ENCODE results near the gene TNFAIP8L3.

Gene TNFAIP8L3

DNA sequence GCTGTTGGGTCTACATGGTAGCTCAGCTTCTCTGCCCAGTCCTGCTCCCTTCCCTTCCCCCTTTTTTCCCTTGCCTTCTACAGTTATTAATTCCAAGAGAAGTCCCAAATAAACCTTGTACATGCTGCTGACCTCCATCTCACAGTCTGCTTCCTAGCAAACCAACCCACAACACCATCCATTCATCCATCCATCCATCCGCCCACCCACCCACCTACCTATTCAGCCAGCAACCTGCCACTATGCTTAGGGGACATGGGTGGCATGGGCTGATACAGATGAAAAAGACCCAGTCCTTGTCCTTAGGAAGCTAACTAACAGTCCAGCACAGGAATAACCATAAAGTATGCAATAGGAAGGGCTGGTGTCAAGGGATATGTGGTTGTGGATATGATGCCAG is 5.7 kb downstream of the TNFAIP8L3 start:
- no peak for DNase-seq

DNA sequence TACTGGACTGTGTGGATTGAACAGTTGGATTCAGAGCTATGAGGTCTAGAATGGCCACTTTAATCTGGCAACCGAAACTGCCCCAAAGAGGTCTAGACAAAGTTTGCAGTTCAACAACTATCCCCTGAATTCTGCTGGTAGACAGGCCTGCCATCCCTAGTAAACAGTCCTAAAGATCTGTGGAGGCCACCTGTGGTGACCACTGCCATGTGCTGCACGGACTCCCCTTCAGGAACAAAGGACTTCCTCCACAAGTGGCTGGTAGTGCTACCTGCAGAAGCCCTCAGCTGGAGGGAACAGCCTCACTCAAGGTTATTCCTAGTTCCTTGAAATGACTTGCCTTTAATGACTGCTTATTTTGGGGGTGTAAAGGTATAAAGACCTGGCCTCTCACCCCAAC is 6.1 kb downstream of the TNFAIP8L3 start:
- DNase-seq: no peak

DNA sequence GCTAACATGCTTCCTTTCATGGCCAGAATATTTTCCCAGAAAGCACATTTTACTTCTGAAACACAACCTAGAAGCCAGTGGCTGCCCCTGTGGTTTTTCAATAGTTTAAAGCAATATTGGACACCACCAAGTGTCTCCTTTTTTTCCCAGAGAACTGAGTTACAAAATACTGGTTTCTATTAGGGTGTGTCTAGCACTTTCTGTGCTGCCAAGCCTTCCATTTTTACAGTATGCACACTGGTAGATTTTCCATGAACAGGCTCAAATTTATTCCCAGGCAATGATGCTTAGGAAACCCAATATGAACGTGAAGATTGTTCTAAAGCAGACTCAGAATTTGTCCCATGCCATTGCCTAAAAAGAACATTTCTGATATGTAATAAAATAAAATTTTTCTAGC is 7.2 kb downstream of the TNFAIP8L3 start:
- DNase-seq: no peak

DNA sequence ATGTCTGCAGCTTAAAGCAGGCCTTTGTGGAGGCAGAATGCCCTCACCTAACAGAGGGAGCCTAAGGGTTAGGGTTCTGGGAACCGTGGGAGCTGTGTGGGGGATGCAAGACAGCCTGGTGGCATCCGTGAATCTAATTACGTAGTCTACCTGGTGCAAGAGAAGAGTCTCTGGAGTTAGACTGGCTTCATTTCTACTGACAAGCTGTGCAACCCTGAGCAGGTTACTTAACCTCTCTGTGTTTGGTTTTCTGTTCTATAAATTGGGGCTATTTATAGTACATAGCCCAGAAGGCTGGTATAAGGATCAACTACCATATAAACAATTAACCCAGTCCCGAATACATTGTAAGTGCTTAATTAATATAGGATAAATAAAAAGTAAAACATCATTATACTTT is 8.3 kb downstream of the TNFAIP8L3 start:
- DNase-seq: no peak

DNA sequence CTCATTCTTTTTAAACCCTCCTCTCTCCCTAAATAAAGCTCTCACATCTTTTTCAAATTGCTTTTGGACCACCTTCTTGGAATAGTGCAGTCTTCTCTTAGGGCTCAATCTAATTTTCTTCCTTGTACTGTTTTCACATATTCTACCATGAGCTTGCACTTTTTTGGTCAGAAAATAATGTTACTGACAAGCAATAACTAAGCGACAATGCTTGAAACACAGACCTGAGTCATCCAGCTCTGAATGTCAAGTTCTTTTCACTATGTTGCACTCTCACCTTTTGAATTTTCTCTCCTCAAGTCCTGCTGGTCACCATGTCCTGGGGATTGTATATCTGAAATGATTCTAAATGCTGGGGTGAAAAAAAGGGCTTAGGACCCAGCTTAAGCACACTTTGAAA is 8.9 kb downstream of the TNFAIP8L3 start:
- no peak for DNase-seq

DNA sequence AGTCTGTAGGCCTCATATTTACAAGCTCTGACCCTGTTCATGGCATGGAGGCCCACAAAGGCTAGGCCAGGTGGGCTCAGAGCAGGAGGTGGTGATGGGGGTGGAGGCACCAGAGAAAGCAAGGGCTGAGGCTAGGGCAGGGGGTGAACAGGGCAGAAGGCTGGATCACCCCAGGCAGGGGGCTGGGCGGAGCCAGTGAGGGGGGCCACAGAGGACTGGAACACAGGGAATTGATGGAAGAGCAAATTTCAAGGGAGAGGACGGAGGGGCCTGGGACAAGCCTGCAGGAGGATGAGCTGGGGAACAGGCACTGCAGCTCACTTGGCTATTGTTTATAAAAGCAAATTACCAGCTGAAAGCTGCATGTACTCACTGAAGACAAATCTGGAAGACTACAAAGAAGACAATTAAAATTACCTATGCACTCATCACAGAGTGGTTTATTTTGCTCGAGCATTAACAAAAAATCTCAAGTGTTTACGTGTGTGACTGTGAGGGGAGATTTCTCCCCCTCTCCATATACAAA is 11.0 kb downstream of the TNFAIP8L3 start:
- DNase-seq: no peak

DNA sequence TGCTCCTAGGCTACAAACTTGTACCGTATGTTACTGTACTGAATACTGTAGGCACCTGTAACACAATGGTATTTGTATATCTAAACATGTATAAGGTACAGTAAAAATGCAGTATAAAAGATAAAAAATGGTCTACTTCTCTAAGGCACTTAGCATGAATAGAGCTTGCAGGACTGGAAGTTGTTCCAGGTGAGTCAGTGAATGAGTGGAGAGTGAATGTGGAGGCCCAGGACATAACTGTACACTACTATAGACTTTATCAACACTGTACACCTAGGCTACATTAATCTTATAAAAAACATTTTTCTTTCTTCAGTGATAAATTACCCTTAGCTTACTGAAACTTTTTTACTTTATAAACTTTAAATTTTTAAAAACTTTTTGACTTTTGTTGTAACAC is 12.5 kb downstream of the TNFAIP8L3 start:
- no peak for DNase-seq

DNA sequence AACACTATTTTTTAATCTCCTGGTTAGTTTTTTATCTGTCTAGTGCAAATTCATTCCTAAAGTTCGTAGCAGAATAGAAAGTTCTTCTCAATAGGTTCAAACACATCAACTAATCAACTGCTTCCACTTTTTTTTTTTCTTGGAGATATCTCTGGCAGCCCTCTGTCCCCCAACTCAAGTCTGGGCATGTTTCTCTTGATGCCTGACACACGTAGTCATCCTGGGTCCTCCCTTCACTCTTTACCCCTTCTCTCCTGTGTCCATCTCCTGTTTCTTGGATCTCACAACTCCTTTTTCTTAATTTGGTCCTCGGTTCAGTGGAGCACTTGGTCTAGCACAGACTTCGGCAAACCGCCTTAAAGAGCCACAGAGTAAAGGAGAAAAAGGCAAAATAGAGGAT is 14.4 kb downstream of the TNFAIP8L3 start:
- DNase-seq: no peak

DNA sequence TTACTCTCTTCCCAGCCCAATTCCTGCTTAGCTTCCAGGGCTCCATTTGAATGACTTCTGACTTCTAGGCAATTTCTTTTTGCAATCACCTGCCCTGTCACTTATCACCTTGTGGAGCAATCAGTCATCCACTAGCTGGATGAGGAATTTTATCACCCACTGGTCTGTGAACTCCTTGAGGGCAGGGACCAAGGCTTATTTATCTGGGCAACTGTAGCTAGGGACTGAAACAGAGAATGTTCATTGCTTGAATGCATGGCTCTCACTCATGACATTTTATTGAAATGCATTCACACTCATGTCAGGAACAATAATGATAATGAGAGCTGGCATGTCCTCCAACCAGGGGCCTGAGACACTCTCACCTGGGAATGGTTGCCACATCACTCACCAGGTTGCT is 15.5 kb downstream of the TNFAIP8L3 start:
- DNase-seq: no peak

DNA sequence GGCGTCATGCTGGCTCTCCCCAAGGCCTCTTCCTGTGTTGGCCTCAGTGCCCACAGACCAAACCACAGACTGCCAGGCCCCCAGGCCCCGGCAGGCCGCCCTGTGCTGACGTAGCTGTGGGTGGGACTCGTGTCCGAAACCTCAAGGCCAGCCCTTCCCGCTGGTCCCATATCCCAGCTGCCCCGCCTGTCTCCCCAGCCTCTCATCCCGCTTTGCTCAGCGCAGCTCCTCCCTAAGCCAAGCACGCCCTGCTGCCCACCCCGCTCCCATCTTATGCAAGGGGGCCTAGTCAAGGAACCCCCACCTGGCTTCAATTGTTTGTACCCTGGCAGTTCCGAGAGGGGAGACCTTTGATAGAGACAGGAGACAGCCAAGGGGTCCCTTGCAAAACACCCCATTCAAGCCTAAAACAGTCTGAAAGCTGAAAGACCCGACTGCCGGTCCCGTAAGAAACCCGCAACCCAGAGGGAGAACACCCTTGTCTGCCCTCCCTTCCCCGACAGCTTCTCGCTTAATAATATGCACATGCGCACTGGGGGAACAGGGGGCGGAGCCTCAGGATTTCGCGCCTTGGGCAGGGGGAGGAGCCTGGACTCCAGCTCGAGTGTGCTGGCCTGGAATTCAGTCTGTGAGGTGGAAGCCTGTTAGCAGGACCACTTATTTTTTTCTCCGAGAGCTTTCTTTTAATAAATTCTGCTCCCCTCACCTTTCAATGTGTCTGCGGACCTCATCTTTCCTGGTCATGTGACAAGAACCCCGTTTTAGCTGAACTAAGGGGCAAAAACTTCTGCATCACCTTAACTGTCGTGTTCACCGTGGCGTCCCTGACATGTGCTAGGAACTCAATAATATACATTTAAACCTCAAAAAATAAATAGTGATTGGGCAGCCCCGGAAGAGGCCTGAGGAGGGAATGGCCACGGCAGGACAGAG is 17.2 kb downstream of the TNFAIP8L3 start:
- DNase-seq: no peak

DNA sequence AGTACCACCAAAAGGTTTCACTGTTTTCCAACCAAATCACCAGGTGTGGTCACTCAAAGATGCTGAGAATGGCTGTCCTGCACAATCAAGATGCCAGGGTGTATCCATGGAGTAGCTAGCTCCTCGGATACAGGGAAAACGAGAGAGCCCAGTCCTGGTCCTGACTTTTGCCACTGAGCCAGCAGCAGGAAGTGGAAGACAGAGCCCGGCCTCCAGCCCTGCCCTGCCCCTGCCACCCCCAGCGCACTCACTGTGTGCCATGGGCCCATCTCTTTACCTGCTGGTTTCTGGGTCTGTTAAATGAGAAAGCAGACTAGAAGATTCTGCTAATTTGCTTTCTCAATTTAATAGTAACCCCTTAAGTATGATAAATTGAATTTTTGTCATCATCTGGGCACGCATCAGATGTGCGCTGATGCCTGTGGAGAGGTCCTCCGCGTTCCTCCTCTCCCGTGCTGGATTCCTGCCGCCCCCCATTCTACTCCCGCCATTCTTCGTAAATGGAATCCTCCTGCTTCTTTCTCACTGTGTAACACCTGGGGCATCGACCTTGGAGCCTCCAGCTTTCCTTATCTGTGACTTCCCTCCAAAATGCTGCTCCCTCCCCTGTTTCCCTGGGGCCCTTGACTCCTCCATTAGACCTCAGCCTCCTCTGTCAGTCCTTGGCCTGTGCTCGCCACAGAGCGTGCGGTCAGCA is 18.0 kb downstream of the TNFAIP8L3 start:
- no peak for DNase-seq

DNA sequence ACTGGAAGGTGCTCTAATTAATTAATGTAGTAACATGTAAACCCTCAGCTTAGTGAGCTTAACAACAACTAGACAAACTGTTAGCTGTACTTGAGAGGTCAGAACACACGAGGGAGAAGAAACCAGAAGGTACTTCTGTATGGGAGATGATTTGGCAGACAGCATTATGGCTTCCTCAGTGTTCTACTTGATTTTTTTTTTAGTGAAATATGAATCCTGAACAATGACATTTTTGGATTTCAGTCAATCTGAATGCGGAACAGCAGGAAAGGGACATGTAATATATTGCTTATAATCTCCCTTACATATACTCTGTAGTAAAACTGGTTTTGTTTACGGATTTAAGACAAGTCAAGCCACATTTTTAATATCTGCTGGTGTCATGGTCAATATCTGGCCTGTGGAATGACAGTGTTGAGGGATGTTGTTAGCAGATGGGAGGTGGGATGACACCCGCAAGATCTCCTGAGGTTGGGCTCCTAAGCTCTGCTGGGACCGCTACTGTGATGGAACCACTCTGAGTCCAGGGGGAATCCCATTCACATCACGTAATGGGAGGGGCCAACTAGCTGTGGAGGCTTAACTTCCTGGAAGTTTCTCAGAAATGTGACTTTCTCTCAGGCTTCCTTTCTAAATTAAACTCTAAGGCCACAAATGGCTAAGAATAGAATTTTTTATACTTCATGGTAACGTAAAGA is 18.7 kb downstream of the TNFAIP8L3 start:
- DNase-seq: no peak

DNA sequence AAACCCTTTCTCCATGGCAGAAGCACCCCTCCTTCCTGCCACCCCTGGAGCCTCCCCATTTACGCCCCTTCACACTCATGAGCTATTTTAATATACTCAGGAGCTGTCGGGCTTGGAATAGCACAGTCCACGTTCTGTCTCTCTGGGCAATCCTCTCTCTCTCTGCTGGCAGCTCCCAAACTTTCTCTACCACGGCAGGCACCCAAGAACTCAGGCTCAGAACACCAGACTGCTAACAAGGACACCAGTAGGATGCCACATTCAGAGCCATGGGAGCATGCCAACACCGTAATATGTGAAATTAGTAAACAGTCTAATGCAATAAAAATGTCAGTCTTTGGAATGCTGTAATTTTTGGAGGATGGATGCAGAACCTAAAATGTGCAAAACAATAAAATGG is 19.3 kb downstream of the TNFAIP8L3 start:
- no peak for DNase-seq

DNA sequence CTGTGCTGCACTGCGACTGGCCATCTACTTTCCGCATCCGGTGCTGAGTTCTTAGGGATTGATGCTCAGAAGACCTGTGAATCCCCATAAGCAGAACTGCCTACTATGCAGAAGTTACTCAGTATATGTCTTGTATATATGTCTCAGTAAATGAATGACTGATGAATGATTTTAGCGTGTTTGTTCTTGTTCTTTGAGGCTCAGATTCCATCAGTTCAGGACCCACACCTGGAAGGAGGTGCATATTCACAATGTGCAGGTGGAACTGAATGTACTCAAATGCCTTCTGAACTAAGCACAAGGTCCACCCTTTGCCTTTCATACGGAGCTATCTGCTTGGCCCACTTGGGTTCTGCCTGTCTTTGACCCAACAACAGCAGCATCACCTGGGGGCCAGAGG is 19.8 kb downstream of the TNFAIP8L3 start:
- DNase-seq: no peak

DNA sequence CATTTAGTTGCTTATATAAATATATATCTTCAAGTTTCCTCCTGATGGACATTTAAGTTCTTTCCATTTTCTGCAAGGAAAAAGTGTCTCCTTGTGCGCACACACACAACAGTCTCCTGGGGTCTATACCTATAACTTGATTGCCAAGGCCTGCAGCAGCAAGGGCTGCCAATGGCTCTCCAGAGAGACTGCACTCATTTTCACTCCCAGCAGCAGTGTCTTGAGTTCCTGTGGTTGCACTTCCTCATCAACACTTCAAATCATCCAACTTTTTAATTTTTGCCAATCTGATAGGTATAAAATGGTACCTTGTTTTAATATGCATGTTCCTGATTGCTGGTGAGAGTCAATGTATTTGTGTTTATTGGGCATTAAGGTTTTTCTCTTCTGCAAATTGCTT is 23.1 kb downstream of the TNFAIP8L3 start:
- DNase-seq: no peak

DNA sequence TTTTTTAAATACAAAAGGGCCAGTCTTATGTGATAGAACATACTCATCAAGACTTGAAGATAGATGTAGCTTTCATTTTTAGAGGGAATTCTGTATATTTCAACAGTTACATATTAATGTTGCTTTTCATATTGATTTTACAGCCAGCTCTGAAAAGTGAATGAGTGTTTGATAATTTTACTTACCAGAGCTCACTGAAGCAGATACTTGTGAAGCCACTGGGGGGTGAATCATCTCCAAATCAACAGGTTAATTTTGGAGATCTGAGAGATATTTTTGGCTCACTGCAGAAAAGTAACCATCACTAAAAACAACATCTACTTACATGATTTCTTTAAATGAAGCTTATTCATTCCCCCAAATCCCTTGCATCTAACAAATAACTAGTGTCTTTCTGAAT is 24.7 kb downstream of the TNFAIP8L3 start:
- no peak for DNase-seq

DNA sequence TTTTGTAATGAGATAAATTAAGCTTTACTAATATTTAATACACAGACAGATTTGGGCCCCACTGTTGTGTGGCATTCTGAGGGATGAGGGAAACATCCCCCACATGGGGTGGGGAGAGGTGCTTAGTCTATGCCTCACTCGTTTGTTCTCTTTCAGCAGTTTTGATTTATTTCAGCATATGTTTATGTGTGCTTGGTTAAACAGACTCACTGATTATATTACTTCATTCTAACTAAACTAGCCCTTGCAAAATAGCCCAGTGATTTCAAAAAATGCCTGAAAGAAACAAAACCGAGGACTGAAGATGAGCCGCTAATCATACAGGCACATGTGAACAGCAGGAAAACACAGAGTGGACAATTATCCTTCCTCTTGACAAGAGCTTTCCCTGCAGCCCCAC is 27.2 kb downstream of the TNFAIP8L3 start:
- no peak for DNase-seq

DNA sequence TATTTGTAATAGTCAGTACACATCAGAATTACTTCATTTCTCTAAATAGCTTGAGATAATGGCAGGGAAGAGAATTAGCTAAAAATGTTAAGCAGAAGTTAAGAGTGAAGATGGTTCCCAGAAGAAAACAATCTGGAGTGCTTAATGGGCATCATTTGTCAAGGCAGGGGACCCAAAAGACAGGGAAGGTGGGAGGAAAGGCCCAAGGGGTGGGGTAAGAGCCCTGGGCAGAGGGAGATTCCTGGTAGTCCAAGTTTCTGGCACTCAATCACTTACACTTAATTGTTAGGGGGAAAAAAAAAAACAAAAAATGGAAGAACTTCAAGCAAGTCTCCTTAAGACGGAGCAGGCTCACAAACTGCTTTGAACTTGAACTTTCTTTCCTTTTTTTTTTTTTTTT is 28.9 kb downstream of the TNFAIP8L3 start:
- DNase-seq: no peak

DNA sequence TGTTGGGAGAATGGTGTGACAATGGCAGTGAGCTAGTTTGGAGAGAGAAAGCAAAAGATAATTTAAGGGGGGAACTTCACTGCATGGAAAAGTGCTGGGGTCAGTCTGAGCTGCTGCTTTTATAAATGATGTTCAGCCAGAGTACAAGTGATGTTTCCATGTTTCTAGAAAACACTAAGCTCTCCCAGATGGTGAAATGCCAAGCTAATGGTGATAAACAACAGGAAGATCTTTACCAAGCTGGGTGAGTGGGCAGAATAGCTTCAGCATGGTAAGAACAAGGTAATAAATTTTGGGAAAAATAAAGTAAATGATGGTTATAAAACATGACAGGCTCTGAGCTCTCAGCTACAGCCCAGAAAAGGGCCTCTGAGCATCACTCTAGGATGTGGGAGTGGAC is 29.4 kb downstream of the TNFAIP8L3 start:
- no peak for DNase-seq

DNA sequence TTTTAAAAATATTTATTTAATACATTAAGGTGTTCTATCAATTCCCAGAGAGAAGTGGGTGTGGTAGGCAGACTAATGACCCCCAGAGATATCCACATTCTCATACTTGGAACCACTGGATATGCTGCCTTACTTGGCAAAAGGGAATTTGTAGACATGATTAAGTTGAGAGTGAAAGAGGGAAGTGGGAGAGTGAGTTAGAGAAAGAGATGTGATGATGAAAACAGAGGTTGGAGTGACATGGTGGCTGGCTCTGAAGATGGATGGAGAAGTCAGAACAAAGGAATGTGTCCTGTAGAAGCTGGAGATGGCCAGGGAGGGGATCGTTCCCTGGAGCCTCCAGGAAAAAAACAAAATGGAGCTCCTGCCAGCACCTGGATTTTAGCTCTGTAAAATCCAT is 32.0 kb downstream of the TNFAIP8L3 start:
- DNase-seq: no peak

DNA sequence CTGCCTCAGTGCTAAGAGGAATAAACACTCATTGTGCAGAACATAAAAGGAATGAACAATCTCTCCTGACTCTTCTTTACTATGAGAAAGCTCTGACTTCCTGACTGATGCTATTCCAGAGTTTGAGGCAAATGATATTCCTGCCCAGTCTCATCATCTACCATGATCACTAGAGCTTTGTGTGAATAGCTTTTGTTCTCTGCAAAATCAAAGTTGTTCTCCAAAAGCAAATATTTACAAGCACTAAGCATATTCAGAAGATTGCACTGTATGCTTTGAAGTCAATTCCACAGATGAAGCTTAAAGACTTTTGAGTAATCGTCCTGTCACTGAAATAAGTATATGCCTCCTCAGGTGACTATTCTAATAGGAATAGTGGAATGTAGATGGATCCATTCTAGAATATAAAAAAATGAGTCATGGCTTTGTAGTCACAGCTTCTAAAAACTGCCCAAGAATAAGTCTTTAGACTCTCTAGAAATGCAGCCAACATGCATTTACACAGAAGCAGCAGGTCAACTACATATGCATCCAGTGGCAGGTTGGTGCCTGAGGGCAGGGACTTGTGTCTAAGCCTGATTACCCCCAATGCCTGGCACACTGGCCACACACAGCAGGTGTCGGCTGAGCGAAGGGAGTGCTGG is 34.6 kb downstream of the TNFAIP8L3 start:
- DNase-seq: no peak

DNA sequence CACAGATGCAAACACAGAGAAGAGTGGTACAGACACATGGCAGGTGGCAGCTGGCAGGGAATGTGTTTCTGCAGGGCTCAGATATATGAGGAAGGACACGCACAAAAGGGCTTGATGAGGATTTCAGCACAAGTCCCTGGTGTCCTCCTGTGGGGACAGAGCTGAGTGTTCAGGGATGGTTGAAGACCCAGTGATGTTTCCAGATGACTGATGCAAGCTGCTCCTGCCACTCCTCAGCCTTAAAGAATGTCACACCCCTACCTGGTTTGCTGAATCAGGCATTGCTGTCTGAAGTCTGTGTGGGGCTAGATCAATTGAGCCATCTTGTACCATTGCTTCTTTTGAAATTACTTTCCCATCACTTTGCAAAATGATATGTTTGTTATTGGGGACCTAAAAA is 40.2 kb downstream of the TNFAIP8L3 start:
- DNase-seq: no peak

DNA sequence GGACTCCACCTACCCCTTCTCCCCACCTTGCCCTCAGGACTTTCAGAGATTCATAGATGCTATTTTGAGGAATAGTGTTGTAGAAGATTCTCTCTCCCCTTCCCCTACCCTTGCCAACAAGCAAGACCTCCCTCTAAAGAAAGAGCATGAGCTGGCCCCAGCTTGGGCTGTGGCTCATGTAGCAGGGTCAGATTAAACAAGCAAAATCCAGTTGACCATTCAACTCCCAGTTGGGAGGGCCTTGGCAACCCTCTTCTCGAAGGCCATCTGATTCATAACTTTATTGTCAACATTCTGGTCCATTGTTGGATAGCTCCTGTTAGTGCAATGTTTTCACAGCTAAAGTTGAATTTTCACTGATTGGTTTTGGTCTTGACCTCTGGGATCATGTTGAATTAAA is 41.1 kb downstream of the TNFAIP8L3 start:
- DNase-seq: no peak
